Measurements from ENCODE around the gene OR2H1. TPM values are rescaled to one million over a fixed set of nuclear protein-coding genes. Genes with fewer than 3 reads are reported as not detected.

The OR2H1 gene
- total and polyA plus RNA-seq, 4 donors, result not detected

- WGBS, 2 donors, result 77 to 80% methylated on average over 9 of the region's 9 CpGs
- no peak for DNase-seq
- H3K27me3 ChIP-seq (ENCODE audit: control insufficient read depth in 3 of 3, insufficient read depth in 3 of 3, low read length in 2 of 3), result no peaks in the 10 kb centered on the region
- H3K4me3 ChIP-seq, result no peak overlapping the region
- no peaks in the 10 kb centered on the region for H3K36me3 ChIP-seq (ENCODE audit: control insufficient read depth in 4 of 4, insufficient read depth in 4 of 4, low read length in 4 of 4)
- no peak overlapping the region for H3K9ac ChIP-seq (ENCODE audit: insufficient read depth in 1 of 2, low read length in 2 of 2)
- ATAC-seq (ENCODE audit: insufficient read depth, low FRiP score), result no peak
- peaks cover 0 to 2% (median 0%) of the 10 kb centered on the region in 4 donors for H3K9me3 ChIP-seq (ENCODE audit: control insufficient read depth in 4 of 4, insufficient read depth in 3 of 4, low read length in 3 of 4)
- H3K4me1 ChIP-seq (ENCODE audit: control insufficient read depth in 5 of 5, insufficient read depth in 5 of 5, low read length in 5 of 5), result no peaks in the 10 kb centered on the region
- TF ChIP-seq, protein P1, sequence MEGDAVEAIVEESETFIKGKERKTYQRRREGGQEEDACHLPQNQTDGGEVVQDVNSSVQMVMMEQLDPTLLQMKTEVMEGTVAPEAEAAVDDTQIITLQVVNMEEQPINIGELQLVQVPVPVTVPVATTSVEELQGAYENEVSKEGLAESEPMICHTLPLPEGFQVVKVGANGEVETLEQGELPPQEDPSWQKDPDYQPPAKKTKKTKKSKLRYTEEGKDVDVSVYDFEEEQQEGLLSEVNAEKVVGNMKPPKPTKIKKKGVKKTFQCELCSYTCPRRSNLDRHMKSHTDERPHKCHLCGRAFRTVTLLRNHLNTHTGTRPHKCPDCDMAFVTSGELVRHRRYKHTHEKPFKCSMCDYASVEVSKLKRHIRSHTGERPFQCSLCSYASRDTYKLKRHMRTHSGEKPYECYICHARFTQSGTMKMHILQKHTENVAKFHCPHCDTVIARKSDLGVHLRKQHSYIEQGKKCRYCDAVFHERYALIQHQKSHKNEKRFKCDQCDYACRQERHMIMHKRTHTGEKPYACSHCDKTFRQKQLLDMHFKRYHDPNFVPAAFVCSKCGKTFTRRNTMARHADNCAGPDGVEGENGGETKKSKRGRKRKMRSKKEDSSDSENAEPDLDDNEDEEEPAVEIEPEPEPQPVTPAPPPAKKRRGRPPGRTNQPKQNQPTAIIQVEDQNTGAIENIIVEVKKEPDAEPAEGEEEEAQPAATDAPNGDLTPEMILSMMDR (IDR thresholded peaks at IDR 0.05; ENCODE audit: control extremely low read depth, extremely low read depth), result no peak
- no peak overlapping the region for H3K27ac ChIP-seq (ENCODE audit: low read depth in 1 of 2, low read length in 1 of 2)
Observed at GRCh38 chr6:29509711-29510110, 52.8 kb downstream of the OR2H1 start.

- no peak for DNase-seq
- 55 to 63% methylated on average over 4 of the region's 4 CpGs for WGBS, 2 donors
- ATAC-seq (ENCODE audit: insufficient read depth, low FRiP score), result no peak
- H3K27me3 ChIP-seq (ENCODE audit: control insufficient read depth in 3 of 3, insufficient read depth in 3 of 3, low read length in 2 of 3), result no peaks in the 10 kb centered on the region
- H3K4me3 ChIP-seq, result no peak overlapping the region
- H3K4me1 ChIP-seq (ENCODE audit: control insufficient read depth in 5 of 5, insufficient read depth in 5 of 5, low read length in 5 of 5), result no peaks in the 10 kb centered on the region
- no peaks in the 10 kb centered on the region for H3K36me3 ChIP-seq (ENCODE audit: control insufficient read depth in 4 of 4, insufficient read depth in 4 of 4, low read length in 4 of 4)
- TF ChIP-seq, protein P1 (IDR thresholded peaks at IDR 0.05; ENCODE audit: control extremely low read depth, extremely low read depth), result no peak
- H3K9ac ChIP-seq (ENCODE audit: insufficient read depth in 1 of 2, low read length in 2 of 2), result no peak overlapping the region
- H3K27ac ChIP-seq (ENCODE audit: low read depth in 1 of 2, low read length in 1 of 2), result no peak overlapping the region
- peaks cover 0 to 3% (median 0%) of the 10 kb centered on the region in 4 donors for H3K9me3 ChIP-seq (ENCODE audit: control insufficient read depth in 4 of 4, insufficient read depth in 3 of 4, low read length in 3 of 4)
Observed at GRCh38 chr6:29510202-29510601, 53.2 kb downstream of the OR2H1 start.

GRCh38 chr6:29510746-29511300, 53.9 kb downstream of the OR2H1 start:
- ATAC-seq (ENCODE audit: insufficient read depth, low FRiP score) (no peak), DNase-seq (no peak)
- WGBS, 2 donors, result 86 to 87% methylated on average over 2 of the region's 2 CpGs
- H3K27me3 ChIP-seq (ENCODE audit: control insufficient read depth in 3 of 3, insufficient read depth in 3 of 3, low read length in 2 of 3), result no peaks in the 10 kb centered on the region
- no peak overlapping the region for H3K27ac ChIP-seq (ENCODE audit: low read depth in 1 of 2, low read length in 1 of 2)
- no peak overlapping the region for H3K4me3 ChIP-seq
- no peak overlapping the region for H3K9ac ChIP-seq (ENCODE audit: insufficient read depth in 1 of 2, low read length in 2 of 2)
- TF ChIP-seq, protein P1 (IDR thresholded peaks at IDR 0.05; ENCODE audit: control extremely low read depth, extremely low read depth), result no peak
- H3K9me3 ChIP-seq (ENCODE audit: control insufficient read depth in 4 of 4, insufficient read depth in 3 of 4, low read length in 3 of 4), result peaks cover 0 to 3% (median 0%) of the 10 kb centered on the region in 4 donors
- H3K4me1 ChIP-seq (ENCODE audit: control insufficient read depth in 5 of 5, insufficient read depth in 5 of 5, low read length in 5 of 5), result no peaks in the 10 kb centered on the region
- H3K36me3 ChIP-seq (ENCODE audit: control insufficient read depth in 4 of 4, insufficient read depth in 4 of 4, low read length in 4 of 4), result no peaks in the 10 kb centered on the region

Other genes with a start within 250 kb of the OR2H1 start
- under 1 TPM in 1 of 2 donors, not detected in 1; 0.20 TPM for gene OR14J1, start 155.5 kb upstream of the OR2H1 start, total RNA-seq
- gene OR14J1, start 155.5 kb upstream of the OR2H1 start, polyA plus RNA-seq, result not detected
- gene OR5V1, start 88.3 kb upstream of the OR2H1 start, total RNA-seq, result not detected
- gene OR5V1, start 88.3 kb upstream of the OR2H1 start, polyA plus RNA-seq, result not detected
- not detected for gene OR12D3, start 81.9 kb upstream of the OR2H1 start, total RNA-seq
- gene OR12D3, start 81.9 kb upstream of the OR2H1 start, polyA plus RNA-seq, result not detected
- under 1 TPM in 1 of 2 donors, not detected in 1; 0.17 TPM for gene OR12D2, start 61.5 kb upstream of the OR2H1 start, total RNA-seq
- gene OR12D2, start 61.5 kb upstream of the OR2H1 start, polyA plus RNA-seq, result not detected
- gene OR12D1, start 42.2 kb upstream of the OR2H1 start, total RNA-seq, result not detected
- gene OR12D1, start 42.2 kb upstream of the OR2H1 start, polyA plus RNA-seq, result not detected
- gene OR10C1, start 17.8 kb upstream of the OR2H1 start, total RNA-seq, result not detected
- not detected for gene OR10C1, start 17.8 kb upstream of the OR2H1 start, polyA plus RNA-seq
- not detected for gene OR11A1, start 84 bp upstream of the OR2H1 start, total RNA-seq
- gene OR11A1, start 84 bp upstream of the OR2H1 start, polyA plus RNA-seq, result not detected
- not detected for gene MAS1L, start 30.8 kb downstream of the OR2H1 start, total RNA-seq
- gene MAS1L, start 30.8 kb downstream of the OR2H1 start, polyA plus RNA-seq, result not detected
- gene UBD, start 102.6 kb downstream of the OR2H1 start, total RNA-seq, result 10 to 100 TPM in 1 of 2 donors, 1 to 10 TPM in 1; 2.1 to 15.1 TPM
- 10 to 100 TPM in 1 of 2 donors, 1 to 10 TPM in 1; 2.1 to 19.4 TPM for gene UBD, start 102.6 kb downstream of the OR2H1 start, polyA plus RNA-seq
- gene OR2H2, start 128.0 kb downstream of the OR2H1 start, total RNA-seq, result not detected
- not detected for gene OR2H2, start 128.0 kb downstream of the OR2H1 start, polyA plus RNA-seq
- gene GABBR1, start 176.0 kb downstream of the OR2H1 start, total RNA-seq, result 10 to 100 TPM; 28.4 to 35.7 TPM
- 10 to 100 TPM; 12.9 to 21.6 TPM for gene GABBR1, start 176.0 kb downstream of the OR2H1 start, polyA plus RNA-seq
- gene MOG, start 199.9 kb downstream of the OR2H1 start, total RNA-seq, result not detected
- not detected for gene MOG, start 199.9 kb downstream of the OR2H1 start, polyA plus RNA-seq
- gene ZFP57, start 224.0 kb downstream of the OR2H1 start, total RNA-seq, result 1 to 10 TPM in 1 of 2 donors, under 1 TPM in 1; 0.14 to 2.4 TPM
- gene ZFP57, start 224.0 kb downstream of the OR2H1 start, polyA plus RNA-seq, result 1 to 10 TPM in 1 of 2 donors, under 1 TPM in 1; 0.01 to 2.0 TPM